ENCODE data around the gene PANK1. TPM values are rescaled to one million over a fixed set of nuclear protein-coding genes. Genes with fewer than 3 reads are reported as not detected.

The PANK1 gene
- polyA plus RNA-seq, 1 of the 3 experiments (the other 2 are of a cell fraction), result 4.2 TPM

GRCh38 chr10:89637113-89637512 lies 7.9 kb downstream of the PANK1 start:
- ChIA-PET CTCF (interaction anchor here (1.2 kb wide), 1 partner anchor 11 kb away, joined by 4 read pairs; no protein-coding TSS in a partner anchor), POLR2A (no interaction called here)
- Histone ChIP-seq H3K27ac (ENCODE audit: low read depth in 2 of 2, low read length in 1 of 2) (no peak overlapping the region), H3K4me1 (ENCODE audit: control insufficient read depth in 1 of 2, insufficient read depth in 2 of 2, low read depth in 1 of 2, low read length in 1 of 2) (peaks cover 0 to under 1% of the 10 kb centered on the region in 2 experiments; a peak in 1 of 4 replicates), H3K9me3 (no peaks in the 10 kb centered on the region), H2AFZ (ENCODE audit: low read depth) (no peak overlapping the region), H4K20me1 (ENCODE audit: insufficient read depth) (0 out of 2 replicates have a peak, but pooled peaks cover under 1% of the 10 kb centered on the region), H3K9me2 (no peaks in the 10 kb centered on the region), H3K4me3 (ENCODE audit: low read depth in 2 of 2, low read length in 1 of 2) (no peak overlapping the region), H3K9ac (no peak overlapping the region), H3F3A (replicated peaks; ENCODE audit: insufficient read depth) (no peaks in the 10 kb centered on the region), H3K27me3 (ENCODE audit: insufficient read depth) (no peaks in the 10 kb centered on the region), H3K36me3 (replicated peaks in 1 of 2; ENCODE audit: control insufficient read depth in 1 of 2, insufficient read depth in 2 of 2, low read length in 1 of 2) (peaks cover under 1 to 8% of the 10 kb centered on the region in 2 experiments), H3K4me2 (no peak overlapping the region), H3K79me2 (ENCODE audit: insufficient read depth) (peaks cover 35% of the 10 kb centered on the region)
- TF ChIP-seq RCOR1 (IDR thresholded peaks at IDR 0.05; ENCODE audit: low read length) (no peak), SIN3A (IDR thresholded peaks at IDR 0.05; ENCODE audit: borderline replicate concordance, low read depth, low read length) (no peak), GATA2 (CRISPR knock-in tag; IDR thresholded peaks at IDR 0.05) (no peak), POLR2AphosphoS5 (IDR thresholded peaks at IDR 0.05; ENCODE audit: low read depth, low read length) (no peak), SMC3 (IDR thresholded peaks at IDR 0.05; ENCODE audit: low read depth, low read length) (no peak)
- TF ChIP-seq, protein P1, sequence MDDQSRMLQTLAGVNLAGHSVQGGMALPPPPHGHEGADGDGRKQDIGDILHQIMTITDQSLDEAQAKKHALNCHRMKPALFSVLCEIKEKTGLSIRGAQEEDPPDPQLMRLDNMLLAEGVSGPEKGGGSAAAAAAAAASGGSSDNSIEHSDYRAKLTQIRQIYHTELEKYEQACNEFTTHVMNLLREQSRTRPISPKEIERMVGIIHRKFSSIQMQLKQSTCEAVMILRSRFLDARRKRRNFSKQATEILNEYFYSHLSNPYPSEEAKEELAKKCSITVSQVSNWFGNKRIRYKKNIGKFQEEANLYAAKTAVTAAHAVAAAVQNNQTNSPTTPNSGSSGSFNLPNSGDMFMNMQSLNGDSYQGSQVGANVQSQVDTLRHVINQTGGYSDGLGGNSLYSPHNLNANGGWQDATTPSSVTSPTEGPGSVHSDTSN (IDR thresholded peaks at IDR 0.05), result no peak
- TF ChIP-seq, protein P2, sequence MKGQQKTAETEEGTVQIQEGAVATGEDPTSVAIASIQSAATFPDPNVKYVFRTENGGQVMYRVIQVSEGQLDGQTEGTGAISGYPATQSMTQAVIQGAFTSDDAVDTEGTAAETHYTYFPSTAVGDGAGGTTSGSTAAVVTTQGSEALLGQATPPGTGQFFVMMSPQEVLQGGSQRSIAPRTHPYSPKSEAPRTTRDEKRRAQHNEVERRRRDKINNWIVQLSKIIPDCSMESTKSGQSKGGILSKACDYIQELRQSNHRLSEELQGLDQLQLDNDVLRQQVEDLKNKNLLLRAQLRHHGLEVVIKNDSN (IDR thresholded peaks at IDR 0.05; ENCODE audit: borderline replicate concordance, low read depth), result no peak
- no peak for DNase-seq
- 97% methylated on average over 7 of the region's 7 CpGs for WGBS (ENCODE audit: low lambda C conversion rate)

DNA sequence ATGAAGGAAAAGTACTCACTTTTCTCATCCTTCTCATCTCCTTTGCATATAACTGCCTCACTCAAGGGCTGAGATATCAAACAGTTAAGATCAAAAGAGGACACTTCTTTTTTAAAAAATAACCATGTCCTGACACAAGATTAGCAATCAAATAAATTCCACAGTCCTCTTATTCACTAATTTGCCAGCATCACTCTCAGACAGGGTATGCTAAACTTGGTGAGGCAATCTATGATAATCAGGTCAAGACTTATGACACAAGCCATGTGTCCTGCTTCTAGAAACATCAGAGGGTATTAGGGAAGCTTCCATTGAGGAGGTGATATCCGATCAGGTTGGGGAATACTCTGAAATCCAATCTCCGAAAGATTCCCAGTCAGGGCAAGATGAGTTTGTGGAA lies 10.4 kb downstream of the PANK1 start:
- Histone ChIP-seq H3K36me3 (replicated peaks in 1 of 2; ENCODE audit: control insufficient read depth in 1 of 2, insufficient read depth in 2 of 2, low read length in 1 of 2) (peaks cover 0 to 8% of the 10 kb centered on the region in 2 experiments), H3K4me3 (ENCODE audit: low read depth in 2 of 2, low read length in 1 of 2) (no peak overlapping the region), H3K9me3 (no peaks in the 10 kb centered on the region), H4K20me1 (ENCODE audit: insufficient read depth) (no peaks in the 10 kb centered on the region), H3K9me2 (no peaks in the 10 kb centered on the region), H3K4me2 (no peak overlapping the region), H3K27ac (ENCODE audit: low read depth in 2 of 2, low read length in 1 of 2) (no peak overlapping the region), H2AFZ (ENCODE audit: low read depth) (no peak overlapping the region), H3K27me3 (ENCODE audit: insufficient read depth) (no peaks in the 10 kb centered on the region), H3K9ac (no peak overlapping the region), H3F3A (replicated peaks; ENCODE audit: insufficient read depth) (no peaks in the 10 kb centered on the region), H3K79me2 (ENCODE audit: insufficient read depth) (peaks cover 15% of the 10 kb centered on the region), H3K4me1 (ENCODE audit: control insufficient read depth in 1 of 2, insufficient read depth in 2 of 2, low read depth in 1 of 2, low read length in 1 of 2) (no peaks in the 10 kb centered on the region; a peak in 1 of 4 replicates)
- no peak for DNase-seq
- CTCF ChIA-PET, result no interaction called here
- POLR2A ChIA-PET, result no interaction called here
- 100% methylated on average over 2 of the region's 2 CpGs for WGBS (ENCODE audit: low lambda C conversion rate)
- TF ChIP-seq FOXM1 (IDR thresholded peaks at IDR 0.05; ENCODE audit: low read depth), result no peak
- TF ChIP-seq CHD2 (IDR thresholded peaks at IDR 0.05; ENCODE audit: low read length, partially characterized antibody), result no peak
- no peak for TF ChIP-seq SMC3 (IDR thresholded peaks at IDR 0.05; ENCODE audit: low read depth, low read length)
- TF ChIP-seq RFX5 (IDR thresholded peaks at IDR 0.05; ENCODE audit: low read length), result no peak
- TF ChIP-seq SIN3A (IDR thresholded peaks at IDR 0.05; ENCODE audit: borderline replicate concordance, low read depth, low read length), result no peak
- TF ChIP-seq MXI1 (IDR thresholded peaks at IDR 0.05; ENCODE audit: low read depth, low read length), result no peak
- TF ChIP-seq MEF2A (IDR thresholded peaks at IDR 0.05; ENCODE audit: borderline replicate concordance, low read depth), result no peak
- no peak for TF ChIP-seq YY1 (IDR thresholded peaks at IDR 0.05; ENCODE audit: low read depth)
- TF ChIP-seq EZH2phosphoT487 (IDR thresholded peaks at IDR 0.05; ENCODE audit: borderline replicate concordance, low read depth), result no peak
- no peak for TF ChIP-seq NRF1 (IDR thresholded peaks at IDR 0.05; ENCODE audit: low read depth, low read length)
- no peak for TF ChIP-seq CTCF (IDR thresholded peaks at IDR 0.05)
- no peak for TF ChIP-seq GABPA (IDR thresholded peaks at IDR 0.05; ENCODE audit: low read depth)
- no peak for TF ChIP-seq TAF1 (IDR thresholded peaks at IDR 0.05; ENCODE audit: borderline replicate concordance, low read depth, low read length)
- TF ChIP-seq, protein P3, sequence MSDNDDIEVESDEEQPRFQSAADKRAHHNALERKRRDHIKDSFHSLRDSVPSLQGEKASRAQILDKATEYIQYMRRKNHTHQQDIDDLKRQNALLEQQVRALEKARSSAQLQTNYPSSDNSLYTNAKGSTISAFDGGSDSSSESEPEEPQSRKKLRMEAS (IDR thresholded peaks at IDR 0.05; ENCODE audit: low read depth), result no peak
- no peak for TF ChIP-seq TCF12 (IDR thresholded peaks at IDR 0.05)
- no peak for TF ChIP-seq REST (IDR thresholded peaks at IDR 0.05; ENCODE audit: low read depth, low read length)
- no peak for TF ChIP-seq NFIC (IDR thresholded peaks at IDR 0.05; ENCODE audit: borderline replicate concordance)
